Loucy (cell line): ENCODE data around the gene VPS13D.

Experiments
- CTCF ChIP-seq: fragments of 200-600 bp; sonication (generic); conservative IDR thresholded peaks from 2 replicates; pipeline ENCODE4 v1.5.1; 2014; ENCODE audit warnings: mild to moderate bottlenecking, antibody characterized with exemption, low read length
- EZH2phosphoT487 ChIP-seq: fragments of 200-600 bp; IDR thresholded peaks from 2 replicates; pipeline ENCODE4 v1.6.1; 2018; ENCODE audit warnings: antibody characterized with exemption, mild to moderate bottlenecking, moderate library complexity, borderline replicate concordance

- TF ChIP-seq CTCF (no peak), EZH2phosphoT487 (no peak)
These were observed 260.8 kb downstream of the VPS13D start for GRCh38 chr1:12490532-12491142.
